OCI-LY1 (cell line): Measurements from ENCODE around the gene ACTN4.

Experiments used
- CTCF ChIP-seq: fragments of 200-600 bp; sonication (generic), shearing (Covaris generic); IDR thresholded peaks from 2 replicates; pipeline ENCODE4 v1.5.1; 2017; ENCODE audit warnings: mild to moderate bottlenecking, antibody characterized with exemption, low read length, moderate library complexity, mixed read lengths
- EZH2 ChIP-seq: fragments of 200-600 bp; sonication (generic), shearing (Covaris generic); IDR thresholded peaks from 2 replicates; pipeline ENCODE4 v1.8.0; 2017; ENCODE audit warnings: borderline replicate concordance, mixed run types, mild to moderate bottlenecking, antibody characterized with exemption, low read length, moderate library complexity, mixed read lengths

DNA sequence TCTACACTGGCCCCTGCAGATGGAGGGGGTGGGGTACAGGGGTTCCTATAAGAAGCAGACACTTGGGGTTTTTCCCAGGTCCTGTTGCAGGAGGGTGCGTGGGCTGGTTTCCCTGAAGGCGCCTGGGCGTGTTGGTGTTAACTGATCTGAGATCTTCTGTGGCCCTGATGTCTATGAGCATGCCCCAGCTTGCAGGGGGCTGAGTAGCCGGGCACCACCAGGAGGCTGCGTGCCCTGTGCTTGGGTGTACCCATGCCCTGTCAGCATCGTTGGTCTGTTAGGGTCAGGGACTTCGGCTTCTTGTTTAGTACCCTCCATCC lies 51.5 kb downstream of the ACTN4 start:
- TF ChIP-seq CTCF (no peak), EZH2 (no peak)
